ENCODE results near the gene SKIL.
A peak's percentile ranks its signal among the peaks of the same experiment; 100 is the strongest.

DNA sequence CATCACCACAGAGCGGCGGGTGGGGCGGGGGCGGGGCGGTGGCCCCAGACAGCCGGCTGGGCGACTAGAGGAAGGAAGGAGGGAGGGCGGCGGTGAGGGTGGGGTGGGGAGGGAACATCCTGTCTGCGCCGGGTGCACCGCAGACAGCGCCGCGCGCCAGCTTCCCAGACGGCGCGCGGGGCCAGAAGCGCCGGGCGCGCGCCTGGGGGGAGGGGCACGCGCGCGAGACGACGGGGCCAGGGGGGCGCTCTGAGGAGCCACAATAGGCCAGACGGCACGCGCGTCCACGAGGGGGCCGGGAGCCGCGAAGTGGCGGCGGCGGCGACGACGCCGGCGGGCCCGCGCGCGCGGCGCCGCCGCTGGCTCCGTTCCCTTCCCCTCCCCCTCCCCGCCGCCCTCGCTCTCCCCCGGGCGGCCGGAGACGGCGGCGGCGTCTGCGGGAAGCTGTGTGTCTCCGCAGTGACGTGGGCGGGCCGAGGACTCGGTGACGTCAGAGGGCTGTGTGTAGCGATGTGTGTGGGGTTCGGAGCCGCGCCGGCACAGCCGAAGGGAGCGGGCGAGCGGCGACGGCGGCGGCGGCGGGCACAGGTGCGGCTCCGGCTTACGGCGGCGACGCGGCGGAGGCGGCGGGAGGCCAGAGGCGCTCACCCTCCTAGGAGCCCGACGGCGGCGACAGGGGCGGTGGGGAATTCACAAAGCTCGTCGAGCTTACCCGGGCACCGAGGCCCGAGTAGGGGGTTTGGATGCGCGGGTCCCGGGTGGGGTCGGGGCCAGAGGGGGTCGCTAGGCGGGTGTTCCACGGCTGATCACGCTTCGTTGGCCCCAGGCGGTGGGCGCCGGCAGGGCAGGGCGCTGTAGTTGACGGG is at the start of gene SKIL:
- TF ChIP-seq POLR2AphosphoS5 (IDR thresholded peaks at IDR 0.05; ENCODE audit: borderline replicate concordance, low read depth, low read length): peak; percentile 53
- no peak for TF ChIP-seq EZH2 (IDR thresholded peaks at IDR 0.05)

Measured in SK-N-MC (cell line).